Stimulated activated effector memory CD8-positive, alpha-beta T cell treated with anti-CD3 and anti-CD28 coated beads, Interleukin-12 subunit alpha, Interleukin-12 subunit beta, amount 100 ng/mL, for 72 hours (primary cell): ENCODE results near the gene RAD9A.
"Not testable (repeated sequence)": the region's sequence is repeated elsewhere in the genome, so short reads cannot be mapped to it uniquely, and the experiment has no call there.

Source experiments
- ATAC-seq: fragments of 150-1000 bp; cut with Tn5 transposase; 2 replicates; pipeline ENCODE4 v1.10.0; 2021
- DNase-seq, 2 donors: peaks; one replicate each; pipeline ENCODE4 v3.0.0; 2021 to 2022; ENCODE audit warnings: low spot score in 2 of 2
- H3K27ac Mint-ChIP-seq: one replicate; pipeline ENCODE4 v1.8.0; 2022; ENCODE audit warnings: mild to moderate bottlenecking, mixed read lengths
- H3K36me3 Mint-ChIP-seq: one replicate; pipeline ENCODE4 v1.8.0; 2022; ENCODE audit warnings: mild to moderate bottlenecking, mixed read lengths
- H3K4me1 Mint-ChIP-seq: one replicate; pipeline ENCODE4 v1.8.0; 2022; ENCODE audit warnings: mixed read lengths
- H3K4me3 Mint-ChIP-seq: one replicate; pipeline ENCODE4 v1.8.0; 2022; ENCODE audit warnings: mild to moderate bottlenecking, mixed read lengths
- H3K9me3 Mint-ChIP-seq: one replicate; pipeline ENCODE4 v1.8.0; 2022; ENCODE audit warnings: mixed read lengths

Gene RAD9A

DNA sequence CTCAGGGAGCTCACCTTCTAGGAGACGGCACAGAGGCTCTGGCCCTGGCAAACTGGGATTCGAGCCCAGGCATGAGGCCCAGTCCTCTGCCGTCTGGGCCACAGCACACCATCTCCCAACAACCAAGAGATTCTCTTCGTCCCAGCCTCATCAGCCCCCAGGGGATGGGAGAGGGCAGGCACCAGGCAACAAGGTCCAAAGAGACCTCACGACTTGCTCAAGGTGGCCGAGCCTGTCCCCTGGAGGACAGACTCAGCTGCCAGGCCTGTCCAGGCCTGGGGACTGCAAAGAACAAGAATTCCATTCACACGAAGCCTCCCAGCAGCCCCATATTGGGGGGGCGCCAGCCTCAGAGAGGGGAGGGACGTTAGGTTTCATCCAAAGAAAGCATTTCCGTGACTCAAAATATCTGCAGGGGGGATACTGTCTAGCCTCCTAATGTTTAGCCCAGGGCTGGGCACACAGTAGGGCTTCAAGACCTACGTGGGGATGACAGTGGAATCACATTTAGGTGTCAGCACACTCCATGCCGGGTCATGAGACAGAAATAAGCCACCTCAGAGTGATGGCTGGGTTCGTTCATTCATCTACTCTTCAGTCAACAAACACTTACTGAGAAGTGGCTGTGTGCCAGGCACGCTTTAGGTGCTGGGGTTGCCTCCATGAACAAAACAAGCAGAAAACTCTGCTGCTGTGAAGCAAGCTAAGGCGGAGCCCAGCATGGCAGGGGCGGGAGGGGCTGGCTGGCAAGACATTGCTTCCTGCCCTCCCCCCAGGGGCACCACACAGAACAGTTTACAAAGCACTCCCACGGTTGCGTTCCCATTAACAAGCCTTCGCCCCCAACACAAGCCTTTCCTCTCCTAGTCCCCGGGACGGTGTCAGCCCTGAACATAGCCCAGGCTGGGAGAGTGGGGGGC, 24.9 kb downstream of the RAD9A start:
- Mint-ChIP-seq H3K9me3 (no peaks in the 10 kb centered on the region), H3K4me3 (peak overlapping the region; percentile 76), H3K4me1 (peaks cover 75% of the 10 kb centered on the region), H3K27ac (peak overlapping the region; percentile 91), H3K36me3 (peaks cover 26% of the 10 kb centered on the region)
- ATAC-seq (no peak), DNase-seq (peak in 1 of 2 donors; percentile 64)

DNA sequence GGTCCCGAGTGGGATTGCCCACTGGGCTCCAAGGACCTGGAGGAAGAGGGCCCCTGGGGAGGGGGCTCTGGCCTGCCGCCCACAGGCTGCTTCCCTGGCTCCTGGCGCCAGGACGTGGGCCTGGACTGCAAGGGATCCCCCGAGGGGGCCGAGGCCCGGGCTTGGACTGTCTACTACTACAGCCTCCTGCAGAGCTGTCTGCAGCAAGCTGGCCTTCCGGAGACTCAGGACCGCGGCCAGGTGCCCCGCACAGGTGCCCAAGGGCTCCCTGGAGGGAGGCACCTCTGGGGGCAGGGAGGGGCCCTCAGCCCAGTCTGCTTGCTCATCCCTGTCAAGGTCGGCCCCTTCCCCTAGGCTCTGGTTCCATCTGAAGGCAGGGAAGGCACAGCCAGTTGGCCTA, 25.6 kb downstream of the RAD9A start:
- Mint-ChIP-seq H3K4me3 (peak overlapping the region; percentile 76), H3K36me3 (peaks cover 22% of the 10 kb centered on the region), H3K27ac (no peak overlapping the region), H3K9me3 (no peaks in the 10 kb centered on the region), H3K4me1 (peaks cover 68% of the 10 kb centered on the region)
- ATAC-seq: no peak
- DNase-seq: no peak

DNA sequence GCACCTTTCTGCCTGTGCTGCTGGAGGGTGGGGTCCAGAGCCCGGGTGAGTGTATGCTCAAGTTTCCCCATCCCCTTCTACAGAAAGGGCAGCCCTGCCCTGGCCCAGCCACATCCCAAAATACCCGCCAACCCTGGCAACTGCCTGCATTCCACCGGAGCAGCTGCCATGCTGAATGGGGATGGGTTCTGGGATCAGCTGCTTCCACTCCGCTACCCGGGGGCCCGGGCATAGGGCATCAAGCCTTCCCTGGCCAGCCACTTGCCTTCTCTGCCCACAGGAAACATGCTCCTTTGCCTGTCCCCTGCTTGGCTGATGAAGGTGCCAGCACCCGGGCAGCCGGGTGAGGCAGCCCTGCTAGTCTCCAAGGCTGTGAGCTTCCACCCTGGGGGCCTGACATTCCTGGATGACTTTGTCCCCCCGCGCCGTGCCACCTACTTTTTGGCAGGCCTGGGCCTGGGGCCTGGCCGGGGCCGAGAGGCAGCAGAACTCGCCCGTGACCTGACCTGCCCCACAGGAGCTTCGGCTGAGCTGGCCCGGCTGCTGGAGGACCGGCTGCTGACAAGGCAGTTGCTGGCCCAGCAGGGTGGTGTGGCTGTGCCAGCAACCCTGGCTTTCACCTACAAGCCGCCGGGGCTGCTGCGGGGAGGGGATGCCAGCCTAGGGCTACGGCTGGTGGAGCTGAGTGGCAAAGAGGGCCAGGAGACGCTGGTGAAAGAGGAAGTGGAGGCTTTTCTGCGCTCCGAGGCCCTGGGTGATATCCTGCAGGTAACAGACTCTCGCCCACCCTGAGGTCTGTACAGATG, 26.9 kb downstream of the RAD9A start:
- ATAC-seq (no peak), DNase-seq (no peak)
- Mint-ChIP-seq H3K9me3 (no peaks in the 10 kb centered on the region), H3K4me3 (peak overlapping the region; percentile 76), H3K4me1 (peaks cover 64% of the 10 kb centered on the region), H3K27ac (peak overlapping the region; percentile 84), H3K36me3 (peaks cover 14% of the 10 kb centered on the region)

DNA sequence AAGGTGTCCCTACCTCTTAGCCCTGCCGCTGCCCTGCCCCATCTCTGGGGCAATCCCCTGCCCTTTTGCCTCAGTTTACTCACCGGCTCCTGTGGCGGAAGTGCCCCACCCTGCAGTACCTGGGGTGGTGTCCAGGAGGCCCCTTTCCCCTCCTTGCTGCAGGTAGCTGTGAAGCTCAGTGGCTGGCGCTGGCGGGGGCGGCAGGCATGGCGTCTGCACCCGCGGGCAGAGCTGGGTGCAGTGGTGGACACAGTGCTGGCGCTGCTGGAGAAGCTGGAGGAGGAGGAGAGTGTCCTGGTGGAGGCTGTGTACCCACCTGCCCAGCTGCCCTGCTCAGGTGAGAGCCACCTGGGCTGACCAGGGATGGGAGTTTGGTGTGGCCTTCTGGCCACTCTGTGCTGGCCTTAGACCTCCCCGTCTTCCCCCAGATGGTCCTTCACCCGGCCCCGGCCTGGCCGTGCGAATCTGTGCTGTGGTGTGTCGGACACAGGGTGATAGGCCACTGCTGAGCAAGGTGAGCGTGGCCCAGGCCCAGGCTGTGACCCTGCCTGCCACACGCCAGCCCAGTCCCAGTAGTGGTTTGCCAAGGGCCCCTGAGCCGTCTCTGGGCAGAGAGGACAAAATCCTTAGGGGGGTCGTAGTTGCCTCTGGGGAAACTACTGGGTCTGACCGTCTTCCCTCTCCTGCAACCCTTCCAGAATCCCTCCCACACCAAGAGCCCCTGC, 27.7 kb downstream of the RAD9A start:
- Mint-ChIP-seq H3K36me3 (peaks cover 12% of the 10 kb centered on the region), H3K9me3 (no peaks in the 10 kb centered on the region), H3K4me3 (peak overlapping the region; percentile 76), H3K4me1 (peaks cover 66% of the 10 kb centered on the region), H3K27ac (peak overlapping the region; percentile 84)
- DNase-seq (no peak), ATAC-seq (no peak)

DNA sequence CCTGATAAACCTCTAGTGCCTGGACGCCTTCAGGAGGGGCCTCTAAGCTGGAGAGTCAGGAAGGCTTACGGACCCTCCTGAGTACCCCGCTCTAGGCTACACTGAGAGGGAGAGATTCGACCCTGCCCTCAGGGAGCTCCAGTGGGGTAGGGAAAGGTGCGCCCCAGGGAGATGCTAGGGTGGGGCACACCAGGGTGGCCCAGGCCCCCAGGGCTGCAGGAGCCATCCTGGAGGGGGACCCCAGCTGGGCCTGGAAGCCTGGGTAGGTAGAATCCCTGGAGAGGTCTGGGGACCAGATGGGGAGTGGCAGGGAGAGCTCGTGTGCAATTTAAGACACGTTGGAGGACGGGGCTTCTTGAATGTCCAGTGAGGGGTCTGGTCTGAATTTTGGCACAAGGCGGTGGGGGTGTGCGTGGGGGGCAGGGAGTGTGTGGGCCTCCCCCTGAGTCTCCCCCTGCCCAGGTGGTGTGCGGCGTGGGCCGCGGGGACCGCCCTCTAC, 28.4 kb downstream of the RAD9A start:
- no peak for ATAC-seq
- peak overlapping the region; percentile 76 for H3K4me3 Mint-ChIP-seq
- no peak for DNase-seq
- H3K27ac Mint-ChIP-seq: peak overlapping the region; percentile 84
- H3K9me3 Mint-ChIP-seq: no peaks in the 10 kb centered on the region
- H3K4me1 Mint-ChIP-seq: peaks cover 68% of the 10 kb centered on the region
- H3K36me3 Mint-ChIP-seq: peaks cover 18% of the 10 kb centered on the region

DNA sequence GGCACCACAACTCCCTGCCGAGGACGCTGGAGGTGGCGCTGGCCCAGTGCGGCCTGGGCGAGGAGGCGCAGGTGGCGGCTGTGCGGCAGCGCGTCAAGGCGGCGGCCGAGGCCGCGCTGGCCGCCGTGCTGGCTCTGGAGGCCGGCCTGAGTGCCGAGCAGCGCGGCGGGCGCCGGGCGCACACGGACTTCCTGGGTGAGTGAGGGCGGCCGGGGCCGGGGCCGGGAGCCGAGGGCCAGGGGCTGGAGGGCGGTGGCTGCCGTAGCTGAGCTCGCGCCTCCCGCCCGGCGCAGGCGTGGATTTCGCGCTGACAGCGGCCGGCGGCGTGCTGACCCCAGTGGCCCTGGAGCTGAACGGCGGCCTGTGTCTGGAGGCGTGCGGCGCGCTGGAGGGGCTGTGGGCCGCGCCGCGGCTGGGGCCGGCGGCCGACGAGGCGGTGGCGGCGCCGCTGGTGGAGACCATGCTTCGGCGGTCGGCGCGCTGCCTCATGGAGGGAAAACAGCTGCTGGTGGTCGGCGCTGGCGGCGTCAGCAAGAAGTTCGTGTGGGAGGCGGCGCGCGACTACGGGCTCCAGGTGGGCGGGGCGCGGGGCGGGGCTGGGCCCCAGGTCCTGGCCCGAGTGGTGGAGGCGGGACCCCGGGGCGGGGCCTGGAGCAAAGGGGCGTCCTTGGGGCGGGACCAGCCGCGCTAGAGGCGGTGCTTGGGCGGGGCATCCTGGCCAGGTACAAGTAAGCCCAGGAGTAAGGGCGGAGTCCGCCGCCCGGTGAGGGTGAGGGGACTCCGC, 29.1 kb downstream of the RAD9A start:
- Mint-ChIP-seq H3K9me3 (no peaks in the 10 kb centered on the region), H3K4me3 (peak overlapping the region; percentile 76), H3K27ac (peak overlapping the region; percentile 84), H3K4me1 (peaks cover 71% of the 10 kb centered on the region), H3K36me3 (peaks cover 18% of the 10 kb centered on the region)
- peak; percentile 98 to 99 for DNase-seq
- ATAC-seq: peak; percentile 88

DNA sequence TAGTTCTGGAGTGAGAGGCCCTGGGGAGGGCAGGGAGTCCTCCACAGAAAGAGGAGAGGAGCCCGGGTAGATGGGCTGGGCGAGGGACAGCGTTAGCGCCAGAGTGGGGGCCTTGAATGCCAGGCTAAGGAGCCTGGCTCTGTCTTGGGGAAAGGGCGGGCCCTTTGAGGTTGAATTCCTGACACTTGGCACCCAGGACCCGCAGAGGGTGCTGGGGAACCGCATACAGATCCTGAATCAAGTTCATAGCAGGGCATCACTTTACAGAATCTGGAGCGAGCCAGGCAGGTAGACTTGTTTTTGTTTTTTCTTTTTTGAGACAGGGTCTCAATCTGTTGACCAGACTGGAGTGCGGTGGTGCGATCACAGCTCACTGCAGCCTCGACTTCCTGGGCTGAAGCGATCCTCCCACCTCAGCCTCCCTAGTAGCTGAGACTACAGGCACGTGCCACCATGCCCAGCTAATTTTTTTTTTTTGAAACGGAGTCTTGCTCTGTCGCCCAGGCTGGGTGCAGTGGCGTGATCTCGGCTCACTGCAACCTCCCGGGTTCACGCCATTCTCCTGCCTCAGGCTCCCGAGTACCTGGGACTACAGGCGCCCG, 29.7 kb downstream of the RAD9A start:
- Mint-ChIP-seq H3K27ac (peak overlapping the region; percentile 67), H3K9me3 (no peaks in the 10 kb centered on the region), H3K4me3 (peak overlapping the region; percentile 76), H3K36me3 (peaks cover 18% of the 10 kb centered on the region), H3K4me1 (peaks cover 71% of the 10 kb centered on the region)
- ATAC-seq (no peak), DNase-seq (no peak)

DNA sequence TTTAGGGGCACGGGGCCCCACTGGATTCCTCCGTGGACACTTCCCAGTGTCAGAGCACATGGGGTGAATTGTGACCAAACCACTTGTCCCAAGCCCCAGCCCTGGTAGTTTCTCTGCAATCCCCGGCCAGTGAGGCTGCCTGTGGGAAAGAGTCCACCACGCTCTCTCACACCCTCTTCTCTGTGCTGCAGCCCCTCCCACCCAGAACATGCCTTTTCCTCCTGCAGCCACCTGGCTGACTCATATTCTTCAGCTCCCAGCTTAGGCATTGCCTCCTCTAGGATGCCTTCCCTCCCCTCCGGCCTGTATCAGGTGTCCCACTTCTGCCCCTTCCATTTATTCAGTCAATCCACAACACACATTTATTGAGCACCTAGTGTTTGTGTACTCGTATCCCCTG, 31.1 kb downstream of the RAD9A start:
- no peak for ATAC-seq
- Mint-ChIP-seq H3K27ac (no peak overlapping the region), H3K36me3 (peaks cover 25% of the 10 kb centered on the region), H3K4me3 (peak overlapping the region; percentile 29), H3K4me1 (peaks cover 65% of the 10 kb centered on the region), H3K9me3 (no peaks in the 10 kb centered on the region)
- DNase-seq: no peak

DNA sequence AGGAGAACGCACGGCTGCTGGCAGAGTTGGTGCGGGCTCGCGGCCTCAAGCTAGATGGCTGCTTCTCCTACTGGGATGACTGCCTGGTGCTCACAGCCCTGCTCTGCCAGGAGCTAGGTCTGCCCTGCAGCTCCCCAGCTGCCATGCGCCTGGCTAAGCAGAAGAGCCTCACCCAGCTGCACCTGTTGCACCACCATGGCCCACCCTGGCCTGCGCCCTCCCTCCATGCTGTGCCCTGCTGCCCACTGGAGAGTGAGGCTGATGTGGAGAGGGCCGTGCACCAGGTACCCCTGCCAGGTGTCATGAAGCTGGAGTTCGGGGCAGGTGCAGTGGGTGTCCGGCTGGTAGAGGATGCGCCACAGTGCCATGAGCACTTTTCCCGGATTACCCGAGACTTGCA, 31.7 kb downstream of the RAD9A start:
- no peak overlapping the region for H3K27ac Mint-ChIP-seq
- no peaks in the 10 kb centered on the region for H3K9me3 Mint-ChIP-seq
- H3K36me3 Mint-ChIP-seq: peaks cover 31% of the 10 kb centered on the region
- H3K4me1 Mint-ChIP-seq: peaks cover 63% of the 10 kb centered on the region
- no peak for DNase-seq
- no peak overlapping the region for H3K4me3 Mint-ChIP-seq
- no peak for ATAC-seq

DNA sequence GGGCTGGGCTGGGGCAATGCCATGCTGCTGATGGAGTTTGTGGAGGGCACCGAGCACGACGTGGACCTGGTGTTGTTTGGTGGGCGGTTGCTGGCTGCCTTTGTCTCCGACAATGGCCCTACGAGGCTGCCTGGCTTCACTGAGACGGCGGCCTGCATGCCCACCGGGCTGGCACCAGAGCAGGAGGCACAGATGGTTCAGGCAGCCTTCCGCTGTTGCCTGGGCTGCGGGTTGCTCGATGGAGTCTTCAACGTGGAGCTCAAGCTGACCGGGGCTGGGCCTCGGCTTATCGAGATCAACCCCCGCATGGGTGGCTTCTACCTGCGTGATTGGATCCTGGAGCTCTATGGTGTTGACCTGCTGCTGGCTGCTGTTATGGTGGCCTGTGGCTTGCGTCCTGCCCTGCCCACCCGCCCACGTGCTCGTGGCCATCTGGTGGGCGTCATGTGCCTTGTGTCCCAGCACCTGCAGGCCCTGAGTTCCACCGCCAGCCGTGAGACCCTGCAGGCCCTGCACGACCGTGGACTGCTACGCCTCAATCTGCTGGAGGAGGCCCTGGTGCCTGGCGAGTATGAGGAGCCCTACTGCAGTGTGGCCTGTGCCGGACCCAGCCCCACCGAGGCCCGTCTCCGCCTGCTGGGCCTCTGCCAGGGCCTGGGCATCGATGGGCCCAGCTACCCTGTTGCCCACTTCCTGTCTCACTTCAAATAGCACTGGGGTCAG, 32.3 kb downstream of the RAD9A start:
- ATAC-seq (no peak), DNase-seq (no peak)
- Mint-ChIP-seq H3K9me3 (no peaks in the 10 kb centered on the region), H3K4me1 (peaks cover 57% of the 10 kb centered on the region), H3K36me3 (peaks cover 36% of the 10 kb centered on the region), H3K27ac (peak overlapping the region; percentile 69), H3K4me3 (no peak overlapping the region)

DNA sequence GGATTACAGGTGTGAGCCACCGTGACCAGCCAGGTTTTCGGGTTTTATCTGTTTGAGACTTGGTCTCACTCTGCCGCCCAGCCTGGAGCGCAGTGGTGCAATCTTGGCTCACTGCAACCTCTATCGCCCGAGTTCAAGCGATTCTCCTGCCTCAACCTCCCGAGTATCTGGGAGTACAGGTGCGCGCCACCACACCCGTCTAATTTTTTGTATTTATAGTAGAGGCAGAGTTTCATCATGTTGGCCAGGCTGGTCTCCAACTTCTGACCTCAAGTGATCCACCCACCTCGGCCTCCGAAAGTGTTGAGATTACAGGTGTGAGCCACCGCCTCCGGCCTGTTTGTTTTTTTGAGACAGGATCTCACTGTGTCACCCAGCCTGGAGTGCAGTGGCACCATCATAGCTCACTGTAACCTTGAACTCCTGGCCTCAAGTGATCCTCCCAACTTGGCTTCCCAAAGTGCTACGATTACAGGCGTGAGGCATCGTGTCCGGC, 35.6 kb downstream of the RAD9A start:
- H3K9me3 Mint-ChIP-seq: not testable (repeated sequence)
- DNase-seq (peak in 1 of 2 donors; percentile 62), ATAC-seq (peak; percentile 41)
- peak overlapping the region; percentile 89 for H3K4me3 Mint-ChIP-seq
- peaks cover 49% of the 10 kb centered on the region for H3K4me1 Mint-ChIP-seq
- H3K36me3 Mint-ChIP-seq: peaks cover 64% of the 10 kb centered on the region
- peak overlapping the region; percentile 92 for H3K27ac Mint-ChIP-seq

DNA sequence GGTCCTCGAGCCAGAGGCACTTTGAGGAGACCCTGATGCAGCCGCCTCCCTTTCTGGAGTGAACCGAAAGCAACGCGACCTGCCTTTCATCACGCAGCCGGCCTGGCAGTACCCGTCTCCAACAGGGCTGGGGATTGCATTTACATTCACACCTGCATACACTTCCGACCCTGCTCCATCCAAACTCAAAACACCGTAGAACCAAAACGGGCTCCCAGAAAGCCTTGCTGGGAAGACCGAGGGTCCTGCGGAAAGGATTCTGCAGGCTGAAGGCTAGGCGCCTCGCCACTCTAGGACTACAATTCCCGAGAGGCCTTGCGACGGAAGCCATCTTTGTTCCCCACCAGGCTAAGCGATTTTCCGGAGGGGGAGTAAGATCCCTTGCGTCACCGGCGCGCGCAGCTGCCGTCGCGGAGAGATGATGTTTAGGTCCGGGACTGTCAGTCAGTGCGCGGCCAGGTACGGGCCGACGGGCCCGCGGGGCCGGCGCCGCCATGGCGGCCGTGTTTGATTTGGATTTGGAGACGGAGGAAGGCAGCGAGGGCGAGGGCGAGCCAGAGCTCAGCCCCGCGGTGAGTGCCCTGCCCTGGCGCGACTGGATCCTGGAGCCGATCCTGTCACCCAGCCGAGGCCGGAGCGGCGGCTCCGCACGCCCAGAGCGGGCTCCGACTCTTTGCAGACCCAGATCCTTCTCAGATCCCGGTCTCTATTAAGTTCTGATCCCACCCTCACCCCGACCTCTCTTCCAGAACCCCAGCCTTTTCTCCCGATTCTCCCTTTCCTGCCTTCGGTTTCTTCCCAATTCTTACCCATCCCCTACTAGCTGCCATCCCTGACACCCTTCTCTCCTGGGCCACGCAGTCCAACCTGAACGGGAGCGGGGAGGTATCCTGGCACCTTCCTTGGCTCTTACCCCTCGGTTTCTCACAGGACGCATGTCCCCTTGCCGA, 36.5 kb downstream of the RAD9A start, which contains the start of gene RPS6KB2:
Gene RPS6KB2 (plus strand): TSS at position 443 of the 950 bp plus-strand sequence. CDS start 52 bp downstream, at position 495.
- ATAC-seq: peak; percentile 93
- peaks cover 46% of the 10 kb centered on the region for H3K4me1 Mint-ChIP-seq
- peak within 1 kb of the TSS; percentile 89 for H3K4me3 Mint-ChIP-seq
- no peaks in the 10 kb centered on the region for H3K9me3 Mint-ChIP-seq
- peaks cover 69% of the 10 kb centered on the region for H3K36me3 Mint-ChIP-seq
- H3K27ac Mint-ChIP-seq: peak within 1 kb of the TSS; percentile 92
- peak; percentile 100 for DNase-seq
